Activated T-cell treated with anti-CD3 and anti-CD28 coated beads for 1 hour (primary cell): ENCODE measurements around the gene TPR.
"Not testable (repeated sequence)": the region's sequence is repeated elsewhere in the genome, so short reads cannot be mapped to it uniquely, and the experiment has no call there.

ENCODE experiments used
- DNase-seq: peaks from one replicate; pipeline ENCODE4 v3.0.0-alpha.2; 2020; ENCODE audit warnings: low read depth

The TPR gene

GRCh38 chr1:186375152-186375928, at the start of gene TPR, which contains the start of gene ODR4:
TPR (minus strand) TSS chr1:186375253; CDS start chr1:186375028, 225 bp downstream.
ODR4 (plus strand) TSS chr1:186375838; CDS start chr1:186379786, 3,948 bp downstream.
- peak; percentile 94 for DNase-seq

DNA sequence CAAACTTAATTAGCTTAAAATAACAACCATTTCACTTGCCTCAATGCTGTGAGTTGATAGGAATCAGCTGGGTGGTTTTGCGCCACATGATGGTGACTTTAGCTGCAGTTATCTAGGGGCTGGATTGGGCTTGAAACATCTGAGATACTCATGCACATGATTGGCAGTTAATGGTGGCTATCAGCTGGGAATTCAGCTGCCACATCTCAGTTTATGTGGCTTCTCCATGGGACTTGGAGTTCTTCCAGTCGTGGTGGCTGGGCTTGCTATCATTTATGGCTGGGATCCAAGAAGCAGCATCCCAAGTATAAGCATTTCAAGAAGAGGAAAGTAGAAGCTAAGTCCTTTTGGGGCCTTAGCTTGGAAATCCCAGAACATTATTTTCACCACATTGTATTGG, 49.5 kb upstream of the TPR start:
- DNase-seq: no peak

DNA sequence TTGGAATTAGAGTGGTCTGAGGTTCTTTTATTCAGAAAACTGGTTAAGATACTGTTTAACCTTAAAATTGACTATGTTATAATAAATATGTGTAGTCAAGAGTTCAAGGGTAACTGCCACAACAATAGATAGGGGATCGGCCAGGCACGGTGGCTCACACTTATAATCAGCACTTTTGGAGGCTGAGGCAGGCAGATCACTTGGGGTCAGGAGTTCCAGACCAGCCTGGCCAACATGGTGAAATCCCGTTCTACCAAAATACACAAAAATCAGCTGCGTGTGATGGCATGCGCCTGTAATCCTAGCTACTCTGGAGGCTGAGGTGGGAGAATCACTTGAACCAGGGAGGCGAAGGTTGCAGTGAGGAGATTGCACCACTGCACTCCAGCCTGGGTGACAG, 46.4 kb upstream of the TPR start:
- DNase-seq: no peak

GRCh38 chr1:186420923-186421322, 45.9 kb upstream of the TPR start:
- no peak for DNase-seq

GRCh38 chr1:186420311-186420710, 45.3 kb upstream of the TPR start:
- no peak for DNase-seq

DNA sequence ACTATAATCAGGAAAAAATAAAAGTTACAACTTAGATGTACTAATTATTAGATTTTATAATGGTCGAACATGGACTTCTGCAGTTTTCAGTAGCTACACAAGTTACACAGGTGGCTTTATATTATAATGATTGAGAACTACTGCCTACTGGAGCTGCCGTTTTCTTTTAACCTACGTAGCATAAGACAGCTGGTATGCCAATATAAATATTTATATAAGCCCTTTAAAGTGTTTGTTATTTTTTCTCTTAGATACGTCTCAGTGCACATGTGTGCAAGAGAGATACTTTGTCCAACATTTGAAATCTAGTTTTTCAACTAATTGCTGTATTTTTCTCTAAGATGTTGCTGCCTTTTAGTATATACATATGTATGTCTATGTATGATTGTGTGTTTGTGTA, 43.5 kb upstream of the TPR start:
- DNase-seq: no peak

DNA sequence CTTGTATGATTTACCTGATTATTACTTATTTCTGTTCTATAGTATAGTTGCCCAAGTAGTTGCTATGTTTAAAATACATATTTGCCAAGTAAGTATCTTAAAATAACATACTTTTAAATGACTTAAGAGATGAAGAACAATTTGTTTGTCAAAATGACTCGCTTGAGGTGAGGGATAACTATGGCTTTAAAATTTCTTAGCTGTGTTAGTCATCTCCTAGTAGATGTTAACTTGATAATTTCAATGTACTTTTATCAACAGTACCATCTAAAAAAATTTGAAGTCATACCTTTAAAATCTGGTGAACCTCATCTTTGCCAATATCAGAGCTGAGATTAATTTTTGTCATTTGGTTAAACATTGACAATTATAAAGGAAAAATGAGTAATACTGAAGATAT, 38.3 kb upstream of the TPR start:
- no peak for DNase-seq

GRCh38 chr1:186409091-186409490, 34.0 kb upstream of the TPR start:
- no peak for DNase-seq

GRCh38 chr1:186404454-186405051, 29.5 kb upstream of the TPR start:
- no peak for DNase-seq

- no peak for DNase-seq
Observed at GRCh38 chr1:186403632-186404031, 28.6 kb upstream of the TPR start.

GRCh38 chr1:186401446-186401845, 26.4 kb upstream of the TPR start:
- not testable (repeated sequence) for DNase-seq

- DNase-seq: not testable (repeated sequence)
Observed at GRCh38 chr1:186392711-186393110, 17.7 kb upstream of the TPR start.

DNA sequence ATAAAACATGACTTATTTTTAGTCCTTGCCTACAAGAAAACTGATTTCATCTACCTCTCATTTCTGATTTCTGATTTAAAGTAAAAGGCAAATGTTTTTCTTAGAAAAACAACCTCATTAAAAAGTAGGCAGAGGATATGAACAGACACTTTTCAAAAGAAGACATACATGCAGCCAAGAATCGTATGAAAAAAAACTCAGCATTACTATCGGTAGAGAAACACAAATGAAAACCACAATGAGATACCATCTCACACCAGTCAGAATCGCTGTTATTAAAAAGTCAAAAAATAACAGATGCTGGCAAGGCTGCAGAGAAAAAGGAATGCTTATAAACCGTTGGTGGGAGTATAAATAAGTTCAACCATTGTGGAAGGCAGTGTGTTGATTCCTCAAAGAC, 16.8 kb upstream of the TPR start:
- DNase-seq: no peak

DNA sequence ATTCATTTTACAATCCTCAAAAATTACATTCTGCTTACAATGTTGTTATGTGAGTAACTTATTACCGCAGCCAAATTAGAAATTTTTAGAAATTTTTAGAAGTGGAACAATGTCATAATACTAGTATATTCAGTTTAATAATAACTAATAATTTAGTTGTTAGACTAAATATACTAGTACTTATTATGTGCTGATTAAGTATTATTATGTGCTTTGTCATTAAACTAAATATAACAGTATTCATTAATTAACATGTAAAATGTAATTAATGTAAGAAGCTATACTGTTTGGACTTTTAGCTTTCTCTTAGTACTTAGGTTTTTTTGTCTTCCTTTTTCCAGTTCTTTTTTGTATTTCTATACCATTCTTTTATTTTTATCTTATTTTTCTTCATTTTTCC, 15.9 kb upstream of the TPR start:
- no peak for DNase-seq

- DNase-seq: no peak
Observed at GRCh38 chr1:186386725-186387383, 11.8 kb upstream of the TPR start.

- no peak for DNase-seq
Observed at GRCh38 chr1:186375929-186376319, 871 bp upstream of the TPR start.

- no peak for DNase-seq
Observed at GRCh38 chr1:186374303-186375151, 526 bp downstream of the TPR start.

GRCh38 chr1:186347837-186348691, 27.0 kb downstream of the TPR start:
- DNase-seq: not testable (repeated sequence)

GRCh38 chr1:186340772-186341171, 34.3 kb downstream of the TPR start:
- no peak for DNase-seq

GRCh38 chr1:186337554-186337953, 37.5 kb downstream of the TPR start:
- no peak for DNase-seq

- DNase-seq: no peak
Observed at GRCh38 chr1:186330758-186331157, 44.3 kb downstream of the TPR start.
